Left lung (tissue), 10 donors: ENCODE results near the gene FBXW4. TPM values are rescaled to one million over a fixed set of nuclear protein-coding genes. Genes with fewer than 3 reads are reported as not detected.

ENCODE experiments used
- ATAC-seq: fragments of 200-7000 bp; cut with Tn5 transposase; one replicate; pipeline ENCODE4 v1.9.1; 2020; ENCODE audit warnings: moderate library complexity
- DNase-seq, 4 donors: peaks; one replicate each; pipeline ENCODE4 v3.0.0-alpha.2; 2013 to 2020
- H3K27ac ChIP-seq, 2 donors: fragments of 200-600 bp; sonication (generic) in 1 of 2; one replicate each; pipeline versions ENCODE4 v1.5.0 to v1.8.0; 2020 to 2021
- H3K27me3 ChIP-seq, 2 donors: fragments of 200-600 bp; sonication (generic) in 1 of 2; one replicate each; pipeline versions ENCODE4 v1.5.0 to v1.8.0; 2020 to 2021
- H3K36me3 ChIP-seq, 2 donors: fragments of 200-600 bp; sonication (generic) in 1 of 2; one replicate each; pipeline versions ENCODE4 v1.5.0 to v1.8.0; 2020 to 2021
- H3K4me1 ChIP-seq, 2 donors: fragments of 200-600 bp; one replicate each; pipeline ENCODE4 v1.8.0; 2021
- H3K4me3 ChIP-seq, 2 donors: fragments of 200-600 bp; sonication (generic) in 1 of 2; one replicate each; pipeline versions ENCODE4 v1.5.0 to v1.8.0; 2020 to 2021; ENCODE audit warnings: mild to moderate bottlenecking in 1 of 2
- H3K9me3 ChIP-seq, 2 donors: fragments of 200-600 bp; sonication (generic) in 1 of 2; one replicate each; pipeline versions ENCODE4 v1.5.0 to v1.8.0; 2020 to 2021
- CTCF ChIP-seq, 2 donors: fragments of 200-600 bp; sonication (generic) in 1 of 2; IDR thresholded peaks; one replicate each; pipeline versions ENCODE4 v1.5.0 to v1.8.0; 2021; ENCODE audit warnings: antibody characterized with exemption in 2 of 2
- intact Hi-C, 2 donors: fragments of 100-400 bp; cut with DNase I; formaldehyde crosslinking; loops; one replicate each; pipeline versions ENCODE4 v1.11.2 to v1.14.2; 2022
- polyA plus RNA-seq, 6 donors: library from polyadenylated mRNA; unstranded; fragments of 120-200 nt; gene quantifications; one replicate each; pipeline ENCODE4 v1.2.1, GENCODE V29; 2013; ENCODE audit not compliant: insufficient read length in 6 of 6
- total RNA-seq, 2 donors: library from RNA; stranded (reverse); fragmentation: NEBNext Ultra II Directional; extraction: Animal tissue kit (Norgen Biotek cat#: 25700); gene quantifications; one replicate each; pipeline ENCODE4 v1.2.1, GENCODE V29; 2021
- donor health status: DM: no; HTN: yes; CAD: no.
- donor health status: DM: no; HTN: no; CAD: no.

The FBXW4 gene
- total and polyA plus RNA-seq, 8 donors: 40.0 to 57.0 (median 52.6) TPM

DNA sequence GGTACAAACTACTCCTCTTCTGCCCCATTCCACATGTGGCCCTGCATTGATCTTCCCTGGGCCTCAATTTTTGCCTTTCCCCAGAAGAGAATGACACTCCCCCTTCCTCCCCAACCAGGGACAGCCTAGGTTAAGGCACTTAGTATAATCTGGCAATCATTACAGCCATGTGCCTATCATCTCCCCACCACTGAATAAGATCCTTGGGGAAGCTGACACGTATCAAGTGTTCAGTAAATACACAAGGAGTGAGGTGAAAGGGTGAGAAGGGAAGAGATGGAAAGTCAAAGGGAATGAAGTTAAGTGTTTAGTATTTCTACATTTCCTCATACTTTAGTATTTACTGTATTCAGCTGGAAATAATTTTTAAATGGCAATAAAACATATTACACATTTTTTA, 31.9 kb downstream of the FBXW4 start:
- intact Hi-C loops: no loop called here
- H3K36me3 ChIP-seq: peaks cover 0 to 99% of the 10 kb centered on the region in 2 donors
- H3K4me3 ChIP-seq: no peak overlapping the region
- no peak overlapping the region for H3K27ac ChIP-seq
- DNase-seq (no peak), ATAC-seq (peak; percentile 78)
- TF ChIP-seq CTCF (IDR thresholded peaks at IDR 0.05): no peak
- H3K27me3 ChIP-seq: no peaks in the 10 kb centered on the region
- H3K9me3 ChIP-seq: no peaks in the 10 kb centered on the region
- no peaks in the 10 kb centered on the region for H3K4me1 ChIP-seq

DNA sequence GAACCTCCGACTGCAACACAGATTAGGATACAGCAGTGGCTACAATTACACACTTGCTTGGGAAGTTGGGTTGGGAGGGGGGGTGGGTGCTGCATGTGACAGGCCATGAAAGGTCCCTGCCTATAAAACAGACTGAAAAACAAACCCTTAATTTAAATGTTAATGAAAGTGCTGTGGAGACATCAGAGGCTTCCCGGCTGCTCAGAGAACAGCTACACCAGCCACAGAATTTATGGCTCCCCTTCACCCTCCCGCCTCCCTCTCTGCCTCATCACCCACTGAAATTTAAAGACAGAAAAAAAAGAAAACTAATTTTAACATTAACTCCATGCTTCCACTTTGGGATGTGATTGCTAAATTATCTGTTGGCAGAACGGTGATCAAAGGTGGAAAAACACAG, 34.7 kb downstream of the FBXW4 start:
- Histone ChIP-seq H3K27me3 (no peaks in the 10 kb centered on the region), H3K9me3 (no peaks in the 10 kb centered on the region), H3K27ac (no peak overlapping the region), H3K36me3 (peaks cover 0 to 100% of the 10 kb centered on the region in 2 donors), H3K4me3 (no peak overlapping the region), H3K4me1 (no peaks in the 10 kb centered on the region)
- DNase-seq (no peak), ATAC-seq (no peak)
- intact Hi-C loops: no loop called here
- no peak for TF ChIP-seq CTCF (IDR thresholded peaks at IDR 0.05)

DNA sequence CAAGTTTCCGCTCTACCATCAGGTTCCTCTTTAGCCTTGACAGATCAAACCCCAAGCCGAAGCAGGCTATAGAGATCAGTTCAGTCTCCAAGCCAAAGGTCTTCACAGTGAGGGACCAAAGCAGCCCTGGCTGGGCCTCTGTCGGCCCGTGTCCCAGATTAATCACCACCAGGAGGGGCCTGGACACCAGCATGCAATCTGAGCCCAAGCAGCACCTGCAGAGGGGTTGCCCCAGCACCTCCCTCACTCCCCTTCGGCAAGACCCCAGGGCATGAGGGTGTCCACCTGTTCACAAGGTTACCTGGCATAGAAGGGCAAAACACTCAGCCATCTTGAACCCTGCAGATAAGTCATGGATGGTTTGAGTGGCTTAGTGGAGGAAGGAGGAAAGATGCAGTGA, 36.0 kb downstream of the FBXW4 start:
- no peak for ATAC-seq
- no peak for DNase-seq

GRCh38 chr10:101656890-101657289, 38.1 kb downstream of the FBXW4 start:
- TF ChIP-seq CTCF (IDR thresholded peaks at IDR 0.05): no peak
- Histone ChIP-seq H3K27me3 (no peaks in the 10 kb centered on the region), H3K9me3 (no peaks in the 10 kb centered on the region), H3K36me3 (peaks cover 0 to 84% of the 10 kb centered on the region in 2 donors), H3K4me3 (no peak overlapping the region), H3K27ac (no peak overlapping the region), H3K4me1 (no peaks in the 10 kb centered on the region)
- ATAC-seq: no peak
- intact Hi-C loops: no loop called here
- DNase-seq: no peak

More for the DNA sequence above, 36.0 kb downstream of the FBXW4 start:
- H3K4me1 ChIP-seq: no peaks in the 10 kb centered on the region
- no peaks in the 10 kb centered on the region for H3K9me3 ChIP-seq
- intact Hi-C loops: no loop called here
- H3K27ac ChIP-seq: no peak overlapping the region
- no peak for TF ChIP-seq CTCF (IDR thresholded peaks at IDR 0.05)
- H3K4me3 ChIP-seq: no peak overlapping the region
- peaks cover 0 to 95% of the 10 kb centered on the region in 2 donors for H3K36me3 ChIP-seq
- no peaks in the 10 kb centered on the region for H3K27me3 ChIP-seq

- H3K9me3 ChIP-seq: no peaks in the 10 kb centered on the region
- H3K27me3 ChIP-seq: no peaks in the 10 kb centered on the region
- TF ChIP-seq CTCF (IDR thresholded peaks at IDR 0.05): no peak
- H3K4me3 ChIP-seq: no peak overlapping the region
- H3K36me3 ChIP-seq: peaks cover 0 to 82% of the 10 kb centered on the region in 2 donors
- DNase-seq (no peak), ATAC-seq (no peak)
- H3K4me1 ChIP-seq: no peaks in the 10 kb centered on the region
- intact Hi-C loops: no loop called here
- no peak overlapping the region for H3K27ac ChIP-seq
These were observed 39.4 kb downstream of the FBXW4 start for GRCh38 chr10:101655570-101655969.
